Body of pancreas (tissue), 4 donors: ENCODE data around the gene HSPA12A. TPM values are rescaled to one million over a fixed set of nuclear protein-coding genes. Genes with fewer than 3 reads are reported as not detected.

Experiments used
- ATAC-seq: fragments of 150-250 bp; one replicate; pipeline ENCODE4 v1.9.1; 2016
- DNase-seq, 4 donors: peaks; one replicate each; pipeline ENCODE4 v3.0.0-alpha.2; 2019
- H3K27ac ChIP-seq, 4 donors: fragments of 200-600 bp; sonication (generic); 1 replicate in 3 of 4; 2 replicates in 1 of 4; pipeline versions ENCODE4 v1.5.1 to v1.6.1; 2016 to 2019; ENCODE audit warnings: mild to moderate bottlenecking in 1 of 4, mixed read lengths in 1 of 4, moderate library complexity in 1 of 4
- H3K27me3 ChIP-seq, 2 donors: fragments of 200-600 bp; sonication (generic); one replicate each; pipeline ENCODE4 v1.6.0; 2016; ENCODE audit warnings: mild to moderate bottlenecking in 1 of 2
- H3K36me3 ChIP-seq, 2 donors: fragments of 200-600 bp; sonication (generic); replicated peaks in 1 of 2; 2 replicates each; pipeline ENCODE4 v1.5.1; 2016; ENCODE audit warnings: low read depth in 2 of 2; ENCODE audit not compliant: insufficient read depth in 1 of 2
- H3K4me1 ChIP-seq: fragments of 200-600 bp; sonication (generic); one replicate; pipeline ENCODE4 v1.6.0; 2016
- H3K4me3 ChIP-seq, 2 donors: fragments of 200-600 bp; sonication (generic); 1 replicate in 1 of 2; 2 replicates in 1 of 2; pipeline ENCODE4 v1.5.1; 2016 to 2019
- H3K9me3 ChIP-seq, 3 donors: fragments of 200-600 bp; sonication (generic); 1 replicate in 2 of 3; 2 replicates in 1 of 3; pipeline ENCODE4 v1.5.1; 2016
- POLR2A ChIP-seq, 3 donors: fragments of 450-650 bp; IDR thresholded peaks; one replicate each; pipeline ENCODE4 v1.6.1; 2016; ENCODE audit warnings: antibody characterized with exemption in 3 of 3, mild to moderate bottlenecking in 2 of 3
- WGBS, 2 donors: methylation state at CpG; one replicate each; pipeline ENCODE4 v1.1.5; 2017; 5-methylcytosine and 5-hydroxymethylcytosine counted together
- intact Hi-C: fragments of 100-400 bp; cut with DNase I; formaldehyde crosslinking; loops from one replicate; pipeline ENCODE4 v1.15.1; 2023
- total RNA-seq, 2 donors: library from RNA; depleted of rRNA; stranded (reverse); fragments of >200 nt; gene quantifications; one replicate each; pipeline ENCODE4 v1.1.0, GENCODE V29; 2016
- TF ChIP-seq, protein P1 (sequence below), 7 experiments: fragments of 450-650 bp in 4 of 7; fragments of 200-600 bp in 3 of 7; sonication (generic) in 3 of 7; IDR thresholded peaks; one replicate each; pipeline ENCODE4 v1.5.1; 2016 to 2019; ENCODE audit warnings: antibody characterized with exemption in 7 of 7

HSPA12A gene
- total RNA-seq, 2 donors from 2014 or later = 8.3 to 22.7 TPM

- no peak overlapping the region for H3K27ac ChIP-seq
- no peaks in the 10 kb centered on the region for H3K27me3 ChIP-seq
- 70 to 72% methylated on average over 4 of the region's 4 CpGs for WGBS, 2 donors
- H3K36me3 ChIP-seq = no peaks in the 10 kb centered on the region
- intact Hi-C loops = no loop called here
- no peak for DNase-seq
- H3K4me1 ChIP-seq = no peaks in the 10 kb centered on the region
- no peak for ATAC-seq
- no peak overlapping the region for H3K4me3 ChIP-seq
- TF ChIP-seq, protein P1, sequence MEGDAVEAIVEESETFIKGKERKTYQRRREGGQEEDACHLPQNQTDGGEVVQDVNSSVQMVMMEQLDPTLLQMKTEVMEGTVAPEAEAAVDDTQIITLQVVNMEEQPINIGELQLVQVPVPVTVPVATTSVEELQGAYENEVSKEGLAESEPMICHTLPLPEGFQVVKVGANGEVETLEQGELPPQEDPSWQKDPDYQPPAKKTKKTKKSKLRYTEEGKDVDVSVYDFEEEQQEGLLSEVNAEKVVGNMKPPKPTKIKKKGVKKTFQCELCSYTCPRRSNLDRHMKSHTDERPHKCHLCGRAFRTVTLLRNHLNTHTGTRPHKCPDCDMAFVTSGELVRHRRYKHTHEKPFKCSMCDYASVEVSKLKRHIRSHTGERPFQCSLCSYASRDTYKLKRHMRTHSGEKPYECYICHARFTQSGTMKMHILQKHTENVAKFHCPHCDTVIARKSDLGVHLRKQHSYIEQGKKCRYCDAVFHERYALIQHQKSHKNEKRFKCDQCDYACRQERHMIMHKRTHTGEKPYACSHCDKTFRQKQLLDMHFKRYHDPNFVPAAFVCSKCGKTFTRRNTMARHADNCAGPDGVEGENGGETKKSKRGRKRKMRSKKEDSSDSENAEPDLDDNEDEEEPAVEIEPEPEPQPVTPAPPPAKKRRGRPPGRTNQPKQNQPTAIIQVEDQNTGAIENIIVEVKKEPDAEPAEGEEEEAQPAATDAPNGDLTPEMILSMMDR (IDR thresholded peaks at IDR 0.05) = no peak
- no peak for TF ChIP-seq POLR2A (IDR thresholded peaks at IDR 0.05)
- H3K9me3 ChIP-seq = no peaks in the 10 kb centered on the region
Measured at GRCh38 chr10:116733566-116733965, 8.8 kb downstream of the HSPA12A start.

DNA sequence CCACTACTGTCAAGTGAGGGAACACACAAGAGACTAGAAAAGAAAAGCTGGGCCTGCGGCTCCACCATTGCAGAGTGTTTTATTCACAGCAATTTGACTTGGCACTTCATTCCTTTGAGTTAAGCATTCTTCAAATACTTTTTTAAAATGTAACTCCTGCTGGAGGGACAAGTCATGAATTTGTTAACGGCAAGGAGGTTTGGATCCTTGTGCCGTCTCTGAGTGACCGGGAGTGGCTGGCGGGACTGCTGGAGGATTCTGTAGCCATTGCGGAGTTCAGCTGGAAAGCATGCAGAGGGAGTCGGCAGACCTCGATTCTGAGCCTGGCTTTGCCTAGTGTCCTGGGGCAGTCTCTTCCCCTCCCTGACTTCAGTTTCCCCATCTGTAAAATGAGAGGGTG is 9.8 kb downstream of the HSPA12A start:
- WGBS, 2 donors = 75 to 85% methylated on average over 8 of the region's 8 CpGs
- no peak for DNase-seq
- no peak overlapping the region for H3K4me3 ChIP-seq
- ATAC-seq = no peak
- H3K36me3 ChIP-seq = no peaks in the 10 kb centered on the region
- no peaks in the 10 kb centered on the region for H3K27me3 ChIP-seq
- H3K9me3 ChIP-seq = no peaks in the 10 kb centered on the region
- no peak for TF ChIP-seq POLR2A (IDR thresholded peaks at IDR 0.05)
- TF ChIP-seq, protein P1 (IDR thresholded peaks at IDR 0.05) = no peak
- H3K27ac ChIP-seq = no peak overlapping the region
- intact Hi-C loops = no loop called here
- no peaks in the 10 kb centered on the region for H3K4me1 ChIP-seq

DNA sequence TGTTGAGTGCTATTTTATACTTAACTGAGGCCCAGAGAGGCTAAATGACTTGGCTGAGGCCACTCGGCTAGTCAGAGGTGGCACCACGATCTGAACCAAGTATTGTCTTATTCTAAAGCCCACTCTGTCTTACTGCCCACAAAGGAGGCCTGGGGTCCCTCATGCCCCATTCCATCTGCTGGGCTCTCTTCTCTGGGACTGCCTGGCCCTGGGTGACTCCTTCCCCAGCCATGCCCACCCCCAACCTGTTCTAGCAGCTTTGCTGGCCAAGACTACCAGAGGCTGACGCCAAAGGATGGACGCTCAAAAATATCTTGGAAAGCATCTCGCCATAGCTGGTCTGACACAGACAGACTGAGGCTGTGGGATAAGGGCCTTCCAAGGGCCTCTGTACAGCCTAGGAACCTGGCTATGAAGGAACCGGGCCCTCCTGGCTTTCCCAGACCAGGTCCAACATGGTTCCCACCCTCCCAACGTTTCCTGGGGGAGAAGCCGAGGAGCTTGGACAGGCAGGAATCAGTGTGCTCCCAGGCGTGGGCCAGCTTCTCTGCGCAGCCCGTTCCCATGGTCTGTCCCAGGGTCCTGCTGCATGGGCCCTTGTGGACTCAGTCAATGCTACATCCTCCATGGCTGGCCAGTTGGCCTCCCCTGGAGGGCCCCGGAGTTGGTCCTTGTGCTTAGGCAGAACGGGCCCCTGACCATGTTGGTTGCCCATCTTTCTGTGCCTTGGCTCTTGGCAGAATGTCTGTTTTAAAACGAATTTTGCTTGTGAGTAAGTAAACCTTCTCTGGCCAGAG is 11.7 kb downstream of the HSPA12A start:
- Histone ChIP-seq H3K27me3 (no peaks in the 10 kb centered on the region), H3K27ac (no peak overlapping the region)
- 82 to 85% methylated on average over 9 to 14 of the region's 14 CpGs for WGBS, 2 donors

GRCh38 chr10:116729243-116729642 is 13.1 kb downstream of the HSPA12A start:
- TF ChIP-seq, protein P1 (IDR thresholded peaks at IDR 0.05) = no peak
- TF ChIP-seq POLR2A (IDR thresholded peaks at IDR 0.05) = no peak
- no peak for DNase-seq
- Histone ChIP-seq H3K36me3 (no peaks in the 10 kb centered on the region), H3K27me3 (no peaks in the 10 kb centered on the region), H3K4me3 (no peak overlapping the region), H3K9me3 (no peaks in the 10 kb centered on the region), H3K27ac (no peak overlapping the region), H3K4me1 (no peaks in the 10 kb centered on the region)
- ATAC-seq = no peak
- intact Hi-C loops = no loop called here
- 81 to 96% methylated on average over 3 to 4 of the region's 7 CpGs for WGBS, 2 donors

More for the DNA sequence above, 11.7 kb downstream of the HSPA12A start:
- TF ChIP-seq POLR2A (IDR thresholded peaks at IDR 0.05) = no peak
- TF ChIP-seq, protein P1 (IDR thresholded peaks at IDR 0.05) = no peak
- ATAC-seq (no peak), DNase-seq (no peak)
- intact Hi-C loops = no loop called here
- Histone ChIP-seq H3K36me3 (no peaks in the 10 kb centered on the region), H3K9me3 (no peaks in the 10 kb centered on the region), H3K4me1 (no peaks in the 10 kb centered on the region), H3K4me3 (no peak overlapping the region)
